ENCODE results near the gene NCCRP1.

GRCh38 chr19:39174558-39175544 lies 21.9 kb upstream of the NCCRP1 start:
- TF ChIP-seq, protein P1, sequence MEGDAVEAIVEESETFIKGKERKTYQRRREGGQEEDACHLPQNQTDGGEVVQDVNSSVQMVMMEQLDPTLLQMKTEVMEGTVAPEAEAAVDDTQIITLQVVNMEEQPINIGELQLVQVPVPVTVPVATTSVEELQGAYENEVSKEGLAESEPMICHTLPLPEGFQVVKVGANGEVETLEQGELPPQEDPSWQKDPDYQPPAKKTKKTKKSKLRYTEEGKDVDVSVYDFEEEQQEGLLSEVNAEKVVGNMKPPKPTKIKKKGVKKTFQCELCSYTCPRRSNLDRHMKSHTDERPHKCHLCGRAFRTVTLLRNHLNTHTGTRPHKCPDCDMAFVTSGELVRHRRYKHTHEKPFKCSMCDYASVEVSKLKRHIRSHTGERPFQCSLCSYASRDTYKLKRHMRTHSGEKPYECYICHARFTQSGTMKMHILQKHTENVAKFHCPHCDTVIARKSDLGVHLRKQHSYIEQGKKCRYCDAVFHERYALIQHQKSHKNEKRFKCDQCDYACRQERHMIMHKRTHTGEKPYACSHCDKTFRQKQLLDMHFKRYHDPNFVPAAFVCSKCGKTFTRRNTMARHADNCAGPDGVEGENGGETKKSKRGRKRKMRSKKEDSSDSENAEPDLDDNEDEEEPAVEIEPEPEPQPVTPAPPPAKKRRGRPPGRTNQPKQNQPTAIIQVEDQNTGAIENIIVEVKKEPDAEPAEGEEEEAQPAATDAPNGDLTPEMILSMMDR (conservative IDR thresholded peaks at IDR 0.05; ENCODE audit: low read length) = no peak
- no peak for TF ChIP-seq EZH2phosphoT487 (IDR thresholded peaks at IDR 0.05; ENCODE audit: borderline replicate concordance)

All from Loucy (cell line).